HepG2 (cell line): ENCODE results near the gene TXN2. TPM values are rescaled to one million over a fixed set of nuclear protein-coding genes. Genes with fewer than 3 reads are reported as not detected.
A peak's percentile ranks its signal among the peaks of the same experiment; 100 is the strongest.

Source experiments
- AGO2 ChIP-seq: fragments of 200-400 bp; formaldehyde crosslinking; optimal IDR thresholded peaks from 2 replicates; pipeline ENCODE3; 2017; ENCODE audit warnings: mild to moderate bottlenecking, low read depth, low read length, moderate library complexity
- CREM ChIP-seq, 2 experiments: sonication (generic) in 1 of 2; formaldehyde crosslinking in 1 of 2; IDR thresholded peaks; 2 replicates each; pipeline versions ENCODE4 v1.4.0 to v1.6.1; 2016 to 2020; ENCODE audit warnings: antibody characterized with exemption in 1 of 2, mild to moderate bottlenecking in 1 of 2, missing genetic modification reagents in 1 of 2
- FIP1L1 ChIP-seq: fragments of 200-400 bp; formaldehyde crosslinking; IDR thresholded peaks from 2 replicates; pipeline ENCODE4 v1.6.1; 2018; ENCODE audit warnings: low read depth, mild to moderate bottlenecking, low read length, moderate library complexity, borderline replicate concordance; ENCODE audit not compliant: insufficient read depth
- NFE2 ChIP-seq: sonication (generic); formaldehyde crosslinking; IDR thresholded peaks from 2 replicates; pipeline ENCODE4 v1.4.0; 2020; ENCODE audit warnings: missing genetic modification reagents
- NR2F2 ChIP-seq: IDR thresholded peaks from 2 replicates; pipeline ENCODE4 v1.6.1; 2012; ENCODE audit warnings: low read depth, inconsistent platforms, borderline replicate concordance
- PRDM4 ChIP-seq: sonication (generic); formaldehyde crosslinking; IDR thresholded peaks from 2 replicates; pipeline ENCODE4 v1.9.0; 2021; ENCODE audit warnings: missing genetic modification reagents, borderline replicate concordance
- SMAD9 ChIP-seq: sonication (generic); formaldehyde crosslinking; IDR thresholded peaks from 2 replicates; pipeline ENCODE4 v1.5.1; 2020; ENCODE audit warnings: mild to moderate bottlenecking, missing genetic modification reagents
- ZBTB49 ChIP-seq: sonication (generic); formaldehyde crosslinking; IDR thresholded peaks from 2 replicates; pipeline ENCODE4 v1.4.0; 2020; ENCODE audit warnings: missing genetic modification reagents, borderline replicate concordance
- ZNF597 ChIP-seq: sonication (generic); formaldehyde crosslinking; IDR thresholded peaks from 2 replicates; pipeline ENCODE4 v1.5.0; 2020; ENCODE audit warnings: missing genetic modification reagents
- ZNF770 ChIP-seq: sonication (generic); formaldehyde crosslinking; IDR thresholded peaks from 2 replicates; pipeline ENCODE4 v1.5.0; 2020; ENCODE audit warnings: mild to moderate bottlenecking, missing genetic modification reagents
- polyA plus RNA-seq, 8 experiments: library from polyadenylated mRNA; depleted of rRNA in 3 of 8; stranded (reverse) in 7 of 8; unstranded in 1 of 8; fragments of >200 nt; fragmentation: Illumina TruSeq in 4 of 8; extraction: Trizol in 4 of 8; gene quantifications; 2 replicates each; pipeline versions ENCODE4 v1.2.1 to v1.2.3, GENCODE V29; 2011 to 2016; ENCODE audit warnings: low read depth in 4 of 8, missing spikeins in 1 of 8, mixed read lengths in 1 of 8; ENCODE audit not compliant: insufficient read depth in 1 of 8
- total RNA-seq, 5 experiments: library from RNA; depleted of rRNA; stranded (reverse); fragments of >200 nt; fragmentation: Illumina TruSeq; extraction: Trizol; gene quantifications; 2 replicates each; pipeline ENCODE4 v1.2.3, GENCODE V29; 2016; ENCODE audit warnings: low read depth in 1 of 5
- TF ChIP-seq, protein P1 (sequence below): sonication (generic); formaldehyde crosslinking; IDR thresholded peaks from 2 replicates; pipeline ENCODE4 v1.5.1; 2020; ENCODE audit warnings: mild to moderate bottlenecking, missing genetic modification reagents, borderline replicate concordance

Gene TXN2
- total and polyA plus RNA-seq, 2 of the 13 experiments (the other 11 are each of a cell fraction or from before 2014, with no cell fraction given) = 41.4 to 109 TPM

- TF ChIP-seq, protein P1, sequence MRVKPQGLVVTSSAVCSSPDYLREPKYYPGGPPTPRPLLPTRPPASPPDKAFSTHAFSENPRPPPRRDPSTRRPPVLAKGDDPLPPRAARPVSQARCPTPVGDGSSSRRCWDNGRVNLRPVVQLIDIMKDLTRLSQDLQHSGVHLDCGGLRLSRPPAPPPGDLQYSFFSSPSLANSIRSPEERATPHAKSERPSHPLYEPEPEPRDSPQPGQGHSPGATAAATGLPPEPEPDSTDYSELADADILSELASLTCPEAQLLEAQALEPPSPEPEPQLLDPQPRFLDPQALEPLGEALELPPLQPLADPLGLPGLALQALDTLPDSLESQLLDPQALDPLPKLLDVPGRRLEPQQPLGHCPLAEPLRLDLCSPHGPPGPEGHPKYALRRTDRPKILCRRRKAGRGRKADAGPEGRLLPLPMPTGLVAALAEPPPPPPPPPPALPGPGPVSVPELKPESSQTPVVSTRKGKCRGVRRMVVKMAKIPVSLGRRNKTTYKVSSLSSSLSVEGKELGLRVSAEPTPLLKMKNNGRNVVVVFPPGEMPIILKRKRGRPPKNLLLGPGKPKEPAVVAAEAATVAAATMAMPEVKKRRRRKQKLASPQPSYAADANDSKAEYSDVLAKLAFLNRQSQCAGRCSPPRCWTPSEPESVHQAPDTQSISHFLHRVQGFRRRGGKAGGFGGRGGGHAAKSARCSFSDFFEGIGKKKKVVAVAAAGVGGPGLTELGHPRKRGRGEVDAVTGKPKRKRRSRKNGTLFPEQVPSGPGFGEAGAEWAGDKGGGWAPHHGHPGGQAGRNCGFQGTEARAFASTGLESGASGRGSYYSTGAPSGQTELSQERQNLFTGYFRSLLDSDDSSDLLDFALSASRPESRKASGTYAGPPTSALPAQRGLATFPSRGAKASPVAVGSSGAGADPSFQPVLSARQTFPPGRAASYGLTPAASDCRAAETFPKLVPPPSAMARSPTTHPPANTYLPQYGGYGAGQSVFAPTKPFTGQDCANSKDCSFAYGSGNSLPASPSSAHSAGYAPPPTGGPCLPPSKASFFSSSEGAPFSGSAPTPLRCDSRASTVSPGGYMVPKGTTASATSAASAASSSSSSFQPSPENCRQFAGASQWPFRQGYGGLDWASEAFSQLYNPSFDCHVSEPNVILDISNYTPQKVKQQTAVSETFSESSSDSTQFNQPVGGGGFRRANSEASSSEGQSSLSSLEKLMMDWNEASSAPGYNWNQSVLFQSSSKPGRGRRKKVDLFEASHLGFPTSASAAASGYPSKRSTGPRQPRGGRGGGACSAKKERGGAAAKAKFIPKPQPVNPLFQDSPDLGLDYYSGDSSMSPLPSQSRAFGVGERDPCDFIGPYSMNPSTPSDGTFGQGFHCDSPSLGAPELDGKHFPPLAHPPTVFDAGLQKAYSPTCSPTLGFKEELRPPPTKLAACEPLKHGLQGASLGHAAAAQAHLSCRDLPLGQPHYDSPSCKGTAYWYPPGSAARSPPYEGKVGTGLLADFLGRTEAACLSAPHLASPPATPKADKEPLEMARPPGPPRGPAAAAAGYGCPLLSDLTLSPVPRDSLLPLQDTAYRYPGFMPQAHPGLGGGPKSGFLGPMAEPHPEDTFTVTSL (CRISPR knock-in tag) = no peak; the same call in 1 of the 2 replicates
- TF ChIP-seq PRDM4 (CRISPR knock-in tag) = no peak
- peak; percentile 57 for TF ChIP-seq ZNF770
- TF ChIP-seq SMAD9 = no peak
- no peak for TF ChIP-seq ZNF597 (CRISPR knock-in tag)
- TF ChIP-seq NR2F2 = peak; percentile 48; the same call in 1 of the 2 replicates
- TF ChIP-seq AGO2 = no peak
- TF ChIP-seq NFE2 (CRISPR knock-in tag) = no peak
- TF ChIP-seq ZBTB49 (CRISPR knock-in tag) = no peak
- TF ChIP-seq FIP1L1 = no peak
- peak; percentile 58 for TF ChIP-seq CREM (IDR thresholded peaks at IDR 0.05)
- TF ChIP-seq CREM (CRISPR knock-in tag; IDR thresholded peaks at IDR 0.05) = no peak
Observed at GRCh38 chr22:36435516-36436415, 45.7 kb downstream of the TXN2 start (continued).
